ENCODE results near the gene ACACA.

DNA sequence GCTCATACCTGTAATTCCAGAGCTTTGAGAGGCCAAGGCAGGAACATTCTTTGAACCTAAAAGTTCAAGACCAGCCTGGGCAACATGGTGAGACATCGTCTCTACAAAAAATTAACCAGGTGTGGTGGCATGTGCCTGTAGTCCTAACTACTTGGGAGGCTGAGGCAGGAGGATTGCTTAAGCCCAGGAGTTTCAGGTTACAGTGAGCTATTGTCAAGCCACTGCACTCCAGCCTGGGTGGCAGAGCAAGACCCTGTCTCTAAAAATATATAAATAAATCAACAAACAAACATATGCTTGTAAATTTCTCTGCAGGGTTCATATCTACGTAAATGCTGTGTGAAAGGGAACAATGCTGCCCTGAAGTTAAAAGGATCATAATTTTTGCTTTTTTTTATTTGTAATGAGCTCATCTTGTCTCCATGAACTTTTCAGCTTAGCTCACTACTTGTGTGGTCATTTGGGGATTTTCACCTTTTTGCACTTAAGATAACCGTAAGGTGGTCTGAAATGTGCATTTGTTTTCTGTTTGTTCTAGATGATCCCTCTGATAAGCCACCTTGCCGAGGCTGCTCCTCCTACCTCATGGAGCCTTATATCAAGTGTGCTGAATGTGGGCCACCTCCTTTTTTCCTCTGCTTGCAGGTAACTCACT is 16.5 kb upstream of the ACACA start:
- TF ChIP-seq POLR2A (IDR thresholded peaks at IDR 0.05; ENCODE audit: low read length) (no peak), GATA1 (IDR thresholded peaks at IDR 0.05; ENCODE audit: low read depth, low read length) (no peak)
